Natural killer cell (primary cell): ENCODE results near the gene TMEM184C. TPM values are rescaled to one million over a fixed set of nuclear protein-coding genes. Genes with fewer than 3 reads are reported as not detected.
A peak's percentile ranks its signal among the peaks of the same experiment; 100 is the strongest.

ENCODE experiments used
- ATAC-seq, 3 donors: fragments of 150-1000 bp in 2 of 3; fragments of 200-7000 bp in 1 of 3; cut with Tn5 transposase; 1 replicate in 1 of 3; 2 replicates in 2 of 3; pipeline ENCODE4 v1.10.0; 2021; ENCODE audit warnings: mild to moderate bottlenecking in 2 of 3, moderate library complexity in 2 of 3
- DNase-seq, 2 donors: peaks; one replicate each; pipeline versions ENCODE4 v3.0.0 to v3.0.0-alpha.2; 2013 to 2021; ENCODE audit warnings: mixed read lengths in 1 of 2
- H3K27ac ChIP-seq: one replicate; pipeline ENCODE4 v1.5.1; 2013; ENCODE audit warnings: mild to moderate bottlenecking, low read length
- H3K27me3 ChIP-seq: one replicate; pipeline ENCODE4 v1.6.1; 2013; ENCODE audit warnings: low read length; ENCODE audit not compliant: control insufficient read depth, insufficient read depth
- H3K36me3 ChIP-seq: one replicate; pipeline ENCODE4 v1.6.1; 2013; ENCODE audit warnings: low read length; ENCODE audit not compliant: control insufficient read depth, insufficient read depth
- H3K4me1 ChIP-seq: one replicate; pipeline ENCODE4 v1.6.1; 2013; ENCODE audit warnings: low read length; ENCODE audit not compliant: control insufficient read depth, insufficient read depth
- H3K4me3 ChIP-seq: one replicate; pipeline ENCODE4 v1.5.1; 2013; ENCODE audit warnings: low read length
- H3K9me3 ChIP-seq: one replicate; pipeline ENCODE4 v1.6.1; 2013; ENCODE audit warnings: low read length; ENCODE audit not compliant: control insufficient read depth, insufficient read depth
- H3K27ac Mint-ChIP-seq, 2 donors: one replicate each; pipeline ENCODE4 v1.8.0; 2022; ENCODE audit warnings: mild to moderate bottlenecking in 2 of 2, mixed read lengths in 2 of 2, moderate library complexity in 1 of 2
- H3K27me3 Mint-ChIP-seq, 2 donors: one replicate each; pipeline ENCODE4 v1.8.0; 2022; ENCODE audit warnings: low read depth in 2 of 2, mixed read lengths in 2 of 2
- H3K36me3 Mint-ChIP-seq: one replicate; pipeline ENCODE4 v1.8.0; 2022; ENCODE audit warnings: mixed read lengths
- H3K4me1 Mint-ChIP-seq, 2 donors: one replicate each; pipeline ENCODE4 v1.8.0; 2022; ENCODE audit warnings: mixed read lengths in 2 of 2
- H3K4me3 Mint-ChIP-seq: one replicate; pipeline ENCODE4 v1.8.0; 2022; ENCODE audit warnings: mild to moderate bottlenecking, moderate library complexity, mixed read lengths
- H3K9me3 Mint-ChIP-seq, 2 donors: one replicate each; pipeline ENCODE4 v1.8.0; 2022; ENCODE audit warnings: mixed read lengths in 2 of 2
- CTCF ChIP-seq: fragments of 200-600 bp; IDR thresholded peaks from one replicate; pipeline ENCODE4 v1.8.0; 2022; ENCODE audit warnings: antibody characterized with exemption
- WGBS: methylation state at CpG from one replicate; pipeline ENCODE4 v1.1.7; 2013; ENCODE audit warnings: missing lambda C conversion rate; ENCODE audit not compliant: insufficient coverage; 5-methylcytosine and 5-hydroxymethylcytosine counted together
- intact Hi-C: fragments of 100-400 bp; cut with micrococcal nuclease; formaldehyde crosslinking; loops from one replicate; pipeline ENCODE4 v1.14.2; 2022
- total RNA-seq, 4 donors: library from RNA; stranded (reverse); fragments of 120-200 nt in 1 of 4; gene quantifications; one replicate each; pipeline versions ENCODE4 v1.2.3 to v1.2.4, GENCODE V29; 2013 to 2022

Gene TMEM184C
- total RNA-seq, 3 donors from 2014 or later (not counting 1 experiment from before 2014, with no cell fraction given) = 14.4 to 15.5 (median 15.1) TPM

- H3K4me1 Mint-ChIP-seq = peaks cover 38 to 42% of the 10 kb centered on the region in 2 donors
- peak within 1 kb of the TSS; percentile 94 to 96 for H3K27ac Mint-ChIP-seq
- intact Hi-C loops = loop anchor here (1.0 kb wide), 1 partner anchor 67 kb away; the partner anchor contains the start of gene TMEM184C
- ATAC-seq (peak; percentile 96 to 98 (median 96)), DNase-seq (peak; percentile 85 to 94)
- peak within 1 kb of the TSS; percentile 98 for H3K4me3 Mint-ChIP-seq
- Histone ChIP-seq H3K36me3 (peaks cover 3% of the 10 kb centered on the region), H3K27ac (peak within 1 kb of the TSS; percentile 90), H3K27me3 (no peaks in the 10 kb centered on the region), H3K4me3 (peak within 1 kb of the TSS; percentile 89), H3K4me1 (peaks cover 11% of the 10 kb centered on the region), H3K9me3 (no peaks in the 10 kb centered on the region)
- TF ChIP-seq CTCF = no peak
- no peaks in the 10 kb centered on the region for H3K9me3 Mint-ChIP-seq
- H3K36me3 Mint-ChIP-seq = no peaks in the 10 kb centered on the region
- under 1% methylated on average over 69 of the region's 69 CpGs for WGBS
- H3K27me3 Mint-ChIP-seq = peaks cover 4 to 11% of the 10 kb centered on the region in 2 donors
Measured at GRCh38 chr4:147683717-147684700, 66.8 kb downstream of the TMEM184C start, which contains the start of gene PRMT9. TSS of gene PRMT9 (minus strand) at chr4:147684163. CDS start at chr4:147683987, 176 bp downstream.

- H3K9me3 ChIP-seq = no peaks in the 10 kb centered on the region
- H3K27ac Mint-ChIP-seq = peak overlapping the region; percentile 43 to 60
- H3K27ac ChIP-seq = peak overlapping the region; percentile 37
- ATAC-seq (no peak), DNase-seq (no peak)
- peaks cover 9 to 11% of the 10 kb centered on the region in 2 donors for H3K27me3 Mint-ChIP-seq
- intact Hi-C loops = no loop called here
- TF ChIP-seq CTCF = no peak
- H3K36me3 Mint-ChIP-seq = no peaks in the 10 kb centered on the region
- H3K9me3 Mint-ChIP-seq = no peaks in the 10 kb centered on the region
- no peak overlapping the region for H3K4me3 Mint-ChIP-seq
- no peaks in the 10 kb centered on the region for H3K27me3 ChIP-seq
- H3K4me1 ChIP-seq = peaks cover 15% of the 10 kb centered on the region
- WGBS = 6% methylated on average over 4 of the region's 4 CpGs
- H3K4me1 Mint-ChIP-seq = peaks cover 14 to 15% of the 10 kb centered on the region in 2 donors
- no peak overlapping the region for H3K4me3 ChIP-seq
- H3K36me3 ChIP-seq = no peaks in the 10 kb centered on the region
Measured at GRCh38 chr4:147689067-147689466, 71.9 kb downstream of the TMEM184C start.

- no peaks in the 10 kb centered on the region for H3K36me3 Mint-ChIP-seq
- no peak overlapping the region for H3K4me3 ChIP-seq
- H3K4me3 Mint-ChIP-seq = no peak overlapping the region
- H3K27me3 ChIP-seq = peaks cover 3% of the 10 kb centered on the region
- H3K27ac Mint-ChIP-seq = no peak overlapping the region
- peaks cover 5 to 6% of the 10 kb centered on the region in 2 donors for H3K4me1 Mint-ChIP-seq
- H3K9me3 Mint-ChIP-seq = no peaks in the 10 kb centered on the region
- no peak overlapping the region for H3K27ac ChIP-seq
- H3K9me3 ChIP-seq = no peaks in the 10 kb centered on the region
- peaks cover 0 to 5% of the 10 kb centered on the region in 2 donors for H3K27me3 Mint-ChIP-seq
- TF ChIP-seq CTCF = no peak
- no peaks in the 10 kb centered on the region for H3K36me3 ChIP-seq
- no peak for ATAC-seq
- intact Hi-C loops = no loop called here
- peaks cover 15% of the 10 kb centered on the region for H3K4me1 ChIP-seq
- no CpG with 5 or more reads among the region's 2 CpGs for WGBS
- no peak for DNase-seq
Measured at GRCh38 chr4:147691820-147692219, 74.6 kb downstream of the TMEM184C start.
